Measurements from ENCODE around the gene DHX8. TPM values are rescaled to one million over a fixed set of nuclear protein-coding genes. Genes with fewer than 3 reads are reported as not detected.

Gene DHX8
- polyA plus RNA-seq, 4 donors: 37.9 to 48.6 (median 42.4) TPM

DNA sequence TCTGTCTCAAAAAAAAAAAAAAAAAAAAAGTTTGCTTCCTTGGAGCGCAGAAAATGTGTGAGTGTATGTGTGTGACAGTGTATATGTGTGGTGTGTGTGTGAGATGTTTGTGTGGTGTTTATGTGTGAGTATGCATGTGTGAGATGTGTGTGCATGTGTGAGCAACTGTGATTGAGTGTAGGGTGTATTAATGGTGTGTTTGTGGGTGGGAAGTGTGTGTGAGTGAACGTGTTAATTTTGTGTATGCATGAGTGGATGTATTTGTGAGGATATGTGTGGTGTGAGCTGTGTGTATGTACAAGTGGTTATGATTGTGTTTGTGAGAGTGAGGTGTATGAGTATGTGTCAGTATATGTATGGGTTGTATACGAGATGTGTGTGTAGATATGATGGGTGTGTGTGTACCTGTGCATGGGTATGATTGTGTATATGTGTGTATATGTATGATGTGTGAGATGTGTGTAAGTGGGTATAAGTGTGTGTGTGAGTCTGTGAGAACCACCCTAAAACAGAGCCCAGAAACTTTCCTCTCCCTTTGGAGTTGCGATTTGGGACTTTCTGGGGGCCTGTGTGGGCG lies 84.8 kb downstream of the DHX8 start:
- no peak for DNase-seq (ENCODE audit: low read depth in 4 of 4, low spot score in 3 of 4)

DNA sequence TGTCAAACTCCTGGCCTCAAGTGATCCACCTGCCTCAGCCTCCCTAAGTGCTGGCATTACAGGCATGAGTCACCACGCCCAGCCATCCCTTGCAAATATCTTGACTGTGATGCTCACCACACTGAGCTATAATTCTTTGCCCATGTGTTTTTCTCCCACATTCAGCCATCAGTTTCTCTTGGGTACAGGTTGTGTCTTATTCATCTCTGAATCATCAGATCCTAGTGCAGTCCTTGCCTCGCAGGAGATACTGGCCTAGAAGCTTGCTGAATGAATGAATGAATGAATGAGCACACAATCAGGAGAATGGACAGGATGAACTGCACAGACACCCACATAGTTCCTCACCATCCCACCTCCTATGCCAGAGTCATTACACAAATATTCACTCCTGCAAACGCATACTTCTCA lies 86.7 kb downstream of the DHX8 start:
- no peak for DNase-seq (ENCODE audit: low read depth in 4 of 4, low spot score in 3 of 4)

DNA sequence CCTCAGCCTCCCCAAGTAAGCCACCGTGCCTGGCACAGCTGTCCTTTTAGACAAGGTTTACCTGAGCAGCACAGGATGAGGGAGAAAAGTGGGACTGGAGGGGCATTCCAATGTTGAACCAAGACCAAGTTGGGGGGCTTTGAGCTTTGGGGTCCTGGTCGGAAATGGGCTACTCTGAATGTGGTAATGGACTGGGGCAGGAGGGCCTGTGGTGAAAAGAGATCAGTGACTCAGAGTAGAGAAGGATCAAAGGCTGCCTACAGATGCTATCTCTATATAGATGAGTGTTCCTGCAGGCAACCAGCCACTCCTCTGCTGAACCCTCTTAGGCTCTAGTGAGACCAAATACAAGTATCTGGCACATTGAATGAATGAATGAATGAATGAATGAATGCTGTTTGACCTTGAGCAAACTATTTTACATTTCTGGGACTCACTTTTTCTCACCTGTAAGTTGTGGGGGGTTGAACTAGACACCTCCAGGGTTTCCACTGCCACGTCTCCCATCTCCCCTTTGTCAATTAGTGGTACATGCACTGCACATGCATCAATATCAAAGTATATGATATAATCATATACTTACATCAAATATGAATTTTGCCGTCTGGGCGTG lies 88.7 kb downstream of the DHX8 start:
- no peak for DNase-seq (ENCODE audit: low read depth in 4 of 4, low spot score in 3 of 4)

DNA sequence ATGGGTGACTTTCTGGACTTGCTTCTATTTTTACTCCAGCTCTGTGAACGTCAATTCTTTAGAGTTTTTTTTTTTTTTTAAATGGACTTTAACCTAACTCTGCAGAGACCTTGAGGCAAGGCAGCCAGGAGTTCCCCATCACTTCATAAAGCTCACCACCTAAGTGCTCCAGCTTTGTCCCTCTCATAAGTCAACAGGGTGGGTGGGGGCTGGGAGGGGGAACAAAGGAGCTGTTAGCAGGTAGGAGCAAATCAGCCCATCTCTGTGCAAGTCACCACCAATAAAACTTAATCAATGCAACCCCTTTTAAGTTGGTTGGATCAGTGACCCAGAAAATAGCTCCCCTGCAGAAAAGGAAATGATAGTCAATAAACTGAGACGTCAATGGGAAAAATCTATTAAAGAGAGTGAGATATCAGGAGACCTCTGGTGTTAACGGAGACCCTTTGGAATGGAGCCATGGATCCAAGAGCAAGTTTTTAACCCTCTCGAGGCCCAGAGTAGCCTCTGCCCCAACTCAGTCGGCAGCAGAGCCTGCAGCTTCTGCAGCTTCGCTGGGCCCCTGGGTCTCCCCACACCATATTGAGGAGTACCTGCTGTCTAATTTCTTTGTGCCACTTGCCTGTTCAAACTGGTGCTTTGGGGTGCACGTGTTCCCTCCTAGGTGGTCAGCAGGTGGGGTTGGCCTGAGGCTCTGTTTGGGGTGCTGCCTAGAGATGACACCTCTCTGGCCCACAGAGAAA lies 90.0 kb downstream of the DHX8 start:
- DNase-seq (ENCODE audit: low read depth in 4 of 4, low spot score in 3 of 4): no peak

DNA sequence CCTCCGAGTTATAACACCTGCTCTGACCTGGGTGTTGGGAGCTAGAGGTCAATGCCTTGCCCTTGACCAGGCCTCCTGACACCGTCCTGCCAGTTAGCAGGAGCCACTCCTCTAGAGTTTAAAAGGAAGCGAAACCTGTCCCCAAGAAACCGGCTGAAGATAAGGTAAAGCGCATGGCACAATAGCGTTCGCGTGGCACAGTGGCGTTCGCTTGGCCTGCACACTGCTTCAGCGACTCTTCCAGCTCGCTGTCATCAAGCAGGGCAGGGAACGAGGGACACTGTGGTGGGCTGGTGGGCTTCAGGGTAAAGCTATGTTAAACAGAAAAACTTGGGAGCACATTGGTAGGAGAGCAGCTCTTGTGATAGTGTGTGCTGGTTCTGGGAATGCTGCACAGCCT lies 90.6 kb downstream of the DHX8 start:
- no peak for DNase-seq (ENCODE audit: low read depth in 4 of 4, low spot score in 3 of 4)

DNA sequence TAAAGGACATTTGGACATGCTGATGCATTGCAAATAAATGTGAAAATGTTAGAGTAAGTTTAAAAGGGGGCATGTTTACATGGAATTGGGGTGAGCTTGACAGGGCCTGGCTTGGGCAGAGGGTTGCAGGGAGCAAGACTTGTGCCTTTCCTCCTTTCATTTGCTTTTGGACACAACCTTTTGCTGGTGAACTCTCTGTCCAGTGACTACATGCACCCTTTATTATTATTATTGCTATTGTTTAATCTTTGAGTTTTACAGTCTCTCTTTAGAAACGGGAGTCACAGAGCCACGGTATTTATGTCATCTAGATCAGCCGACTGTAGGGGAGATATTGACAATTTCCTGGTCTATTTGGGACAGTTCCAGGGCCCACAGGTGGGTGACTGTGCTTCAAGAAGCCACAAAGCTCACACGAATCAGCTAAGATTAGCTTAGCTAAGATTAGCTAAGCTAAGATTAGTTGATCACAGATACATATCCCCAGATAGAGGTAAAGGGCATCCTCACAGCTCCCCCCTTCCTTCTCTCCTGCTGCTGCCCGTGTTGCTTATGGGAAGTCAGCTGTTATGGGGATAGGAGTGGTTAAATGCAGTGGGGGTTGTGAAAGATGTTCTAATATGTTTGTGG lies 91.2 kb downstream of the DHX8 start:
- no peak for DNase-seq (ENCODE audit: low read depth in 4 of 4, low spot score in 3 of 4)

Other genes with a start within 250 kb of the DHX8 start
- 1 to 10 TPM in 2 of 4 donors, not detected in 2; 1.2 to 1.9 TPM for gene RNU2-1, start 250.0 kb upstream of the DHX8 start, polyA plus RNA-seq (ENCODE audit: insufficient read length in 4 of 4)
- gene ARL4D, start 85.0 kb upstream of the DHX8 start, polyA plus RNA-seq (ENCODE audit: insufficient read length in 4 of 4): 10 to 100 TPM in 2 of 4 donors, 1 to 10 TPM in 2; 8.6 to 33.2 (median 11.2) TPM
- gene ETV4, start 62.4 kb downstream of the DHX8 start, polyA plus RNA-seq (ENCODE audit: insufficient read length in 4 of 4): 10 to 100 TPM; 12.6 to 55.4 (median 34.3) TPM
- 10 to 100 TPM; 13.6 to 27.1 (median 17.7) TPM for gene MEOX1, start 177.9 kb downstream of the DHX8 start, polyA plus RNA-seq (ENCODE audit: insufficient read length in 4 of 4)

Data from left renal pelvis (tissue), 4 donors.